Measurements from ENCODE around the gene APOO.

GRCh38 chrX:23795221-23795620, 112.5 kb downstream of the APOO start:
- TF ChIP-seq CTCF (IDR thresholded peaks at IDR 0.05) (no peak), POLR2A (IDR thresholded peaks at IDR 0.05) (no peak)
